ENCODE data around the gene STN1. TPM values are rescaled to one million over a fixed set of nuclear protein-coding genes. Genes with fewer than 3 reads are reported as not detected.

STN1 gene
- total RNA-seq, 1 donor = 20.6 TPM

GRCh38 chr10:103933557-103934121 is 15.7 kb upstream of the STN1 start:
- Histone ChIP-seq H3K79me2 (ENCODE audit: insufficient read depth, low read length) (no peaks in the 10 kb centered on the region), H2AFZ (ENCODE audit: low read length) (peak overlapping the region; percentile 20), H3K27ac (ENCODE audit: low read depth, low read length) (no peak overlapping the region), H3K4me1 (ENCODE audit: insufficient read depth, low read length) (no peaks in the 10 kb centered on the region), H3K27me3 (ENCODE audit: insufficient read depth, low read length) (no peaks in the 10 kb centered on the region), H3K36me3 (ENCODE audit: insufficient read depth, low read length) (no peaks in the 10 kb centered on the region), H3K9me3 (ENCODE audit: low read depth, low read length) (no peaks in the 10 kb centered on the region), H3K4me2 (ENCODE audit: insufficient read depth, low read length) (no peak overlapping the region), H4K20me1 (ENCODE audit: insufficient read depth, low read length) (no peaks in the 10 kb centered on the region), H3K4me3 (ENCODE audit: insufficient read depth, low read length) (no peak overlapping the region)
- no peak for DNase-seq (ENCODE audit: insufficient read length, low spot score, missing footprints)
- no peak for TF ChIP-seq CTCF (IDR thresholded peaks at IDR 0.05; ENCODE audit: extremely low read depth, low read depth, low read length)

GRCh38 chr10:103932971-103933370 is 15.0 kb upstream of the STN1 start:
- Histone ChIP-seq H3K4me2 (ENCODE audit: insufficient read depth, low read length) (no peak overlapping the region), H3K27ac (ENCODE audit: low read depth, low read length) (no peak overlapping the region), H3K4me1 (ENCODE audit: insufficient read depth, low read length) (no peaks in the 10 kb centered on the region), H2AFZ (ENCODE audit: low read length) (no peak overlapping the region), H3K79me2 (ENCODE audit: insufficient read depth, low read length) (no peaks in the 10 kb centered on the region), H3K9me3 (ENCODE audit: low read depth, low read length) (no peaks in the 10 kb centered on the region), H3K36me3 (ENCODE audit: insufficient read depth, low read length) (no peaks in the 10 kb centered on the region), H4K20me1 (ENCODE audit: insufficient read depth, low read length) (no peaks in the 10 kb centered on the region), H3K4me3 (ENCODE audit: insufficient read depth, low read length) (no peak overlapping the region), H3K27me3 (ENCODE audit: insufficient read depth, low read length) (no peaks in the 10 kb centered on the region)
- no peak for DNase-seq (ENCODE audit: insufficient read length, low spot score, missing footprints)
- TF ChIP-seq CTCF (IDR thresholded peaks at IDR 0.05; ENCODE audit: extremely low read depth, low read depth, low read length) = no peak

GRCh38 chr10:103932271-103932670 is 14.3 kb upstream of the STN1 start:
- Histone ChIP-seq H3K4me2 (ENCODE audit: insufficient read depth, low read length) (no peak overlapping the region), H3K4me3 (ENCODE audit: insufficient read depth, low read length) (no peak overlapping the region), H3K36me3 (ENCODE audit: insufficient read depth, low read length) (no peaks in the 10 kb centered on the region), H2AFZ (ENCODE audit: low read length) (no peak overlapping the region), H3K27me3 (ENCODE audit: insufficient read depth, low read length) (no peaks in the 10 kb centered on the region), H3K9me3 (ENCODE audit: low read depth, low read length) (no peaks in the 10 kb centered on the region), H3K27ac (ENCODE audit: low read depth, low read length) (no peak overlapping the region), H3K79me2 (ENCODE audit: insufficient read depth, low read length) (no peaks in the 10 kb centered on the region), H4K20me1 (ENCODE audit: insufficient read depth, low read length) (no peaks in the 10 kb centered on the region), H3K4me1 (ENCODE audit: insufficient read depth, low read length) (no peaks in the 10 kb centered on the region)
- DNase-seq (ENCODE audit: insufficient read length, low spot score, missing footprints) = no peak
- no peak for TF ChIP-seq CTCF (IDR thresholded peaks at IDR 0.05; ENCODE audit: extremely low read depth, low read depth, low read length)

- no peak overlapping the region for H3K27ac ChIP-seq (ENCODE audit: low read depth, low read length)
- H3K27me3 ChIP-seq (ENCODE audit: insufficient read depth, low read length) = no peaks in the 10 kb centered on the region
- no peaks in the 10 kb centered on the region for H3K4me1 ChIP-seq (ENCODE audit: insufficient read depth, low read length)
- no peaks in the 10 kb centered on the region for H3K79me2 ChIP-seq (ENCODE audit: insufficient read depth, low read length)
- no peak for DNase-seq (ENCODE audit: insufficient read length, low spot score, missing footprints)
- H3K9me3 ChIP-seq (ENCODE audit: low read depth, low read length) = no peaks in the 10 kb centered on the region
- no peak for TF ChIP-seq CTCF (IDR thresholded peaks at IDR 0.05; ENCODE audit: extremely low read depth, low read depth, low read length)
- no peaks in the 10 kb centered on the region for H4K20me1 ChIP-seq (ENCODE audit: insufficient read depth, low read length)
- no peak overlapping the region for H2AFZ ChIP-seq (ENCODE audit: low read length)
- no peak overlapping the region for H3K4me3 ChIP-seq (ENCODE audit: insufficient read depth, low read length)
- no peak overlapping the region for H3K4me2 ChIP-seq (ENCODE audit: insufficient read depth, low read length)
- no peaks in the 10 kb centered on the region for H3K36me3 ChIP-seq (ENCODE audit: insufficient read depth, low read length)
Observed at GRCh38 chr10:103931603-103932002, 13.6 kb upstream of the STN1 start.
